Epithelial cell of proximal tubule (primary cell): ENCODE data around the gene ARHGAP42. TPM values are rescaled to one million over a fixed set of nuclear protein-coding genes. Genes with fewer than 3 reads are reported as not detected.

Source experiments
- DNase-seq: peaks from one replicate; pipeline ENCODE4 v3.0.0-alpha.2; 2011; ENCODE audit warnings: low read depth
- H3K4me3 ChIP-seq: 2 replicates; pipeline ENCODE4 v1.5.1; 2011; ENCODE audit warnings: low read depth, mild to moderate bottlenecking, low read length
- CTCF ChIP-seq: conservative IDR thresholded peaks from 2 replicates; pipeline ENCODE4 v1.5.1; 2012; ENCODE audit warnings: low read depth, mild to moderate bottlenecking, low read length
- total RNA-seq: library from RNA; depleted of rRNA; stranded (reverse); fragments of >200 nt; gene quantifications from 2 replicates; pipeline ENCODE4 v1.2.3, GENCODE V29; 2015

ARHGAP42 gene
- total RNA-seq, 1 donor from 2014 or later: 8.0 TPM

GRCh38 chr11:100759106-100759505 is 72.0 kb downstream of the ARHGAP42 start:
- no peak for TF ChIP-seq CTCF
- no peak for DNase-seq
- H3K4me3 ChIP-seq: no peak overlapping the region

- no peak for TF ChIP-seq CTCF
- no peak for DNase-seq
- H3K4me3 ChIP-seq: no peak overlapping the region
Measured at GRCh38 chr11:100759856-100760255, 72.8 kb downstream of the ARHGAP42 start.

GRCh38 chr11:100760744-100761143 is 73.7 kb downstream of the ARHGAP42 start:
- TF ChIP-seq CTCF: no peak

GRCh38 chr11:100761841-100762240 is 74.8 kb downstream of the ARHGAP42 start:
- no peak for DNase-seq
- no peak for TF ChIP-seq CTCF
- no peak overlapping the region for H3K4me3 ChIP-seq

More at GRCh38 chr11:100760744-100761143, 73.7 kb downstream of the ARHGAP42 start:
- H3K4me3 ChIP-seq: no peak overlapping the region
- no peak for DNase-seq

GRCh38 chr11:100766764-100767163 is 79.7 kb downstream of the ARHGAP42 start:
- H3K4me3 ChIP-seq: no peak overlapping the region
- no peak for TF ChIP-seq CTCF
- DNase-seq: no peak

GRCh38 chr11:100769165-100769564 is 82.1 kb downstream of the ARHGAP42 start:
- TF ChIP-seq CTCF: no peak
- no peak for DNase-seq

GRCh38 chr11:100769617-100770016 is 82.5 kb downstream of the ARHGAP42 start:
- no peak for TF ChIP-seq CTCF
- no peak overlapping the region for H3K4me3 ChIP-seq
- DNase-seq: no peak

More at GRCh38 chr11:100769165-100769564, 82.1 kb downstream of the ARHGAP42 start:
- H3K4me3 ChIP-seq: no peak overlapping the region
